IMR-90 (cell line): ENCODE results near the gene PLEKHA4.

ENCODE experiments used
- POLR2A ChIP-seq: IDR thresholded peaks from 2 replicates; pipeline ENCODE4 v1.6.1; 2012; ENCODE audit warnings: mild to moderate bottlenecking, low read depth, low read length
- RFX5 ChIP-seq: IDR thresholded peaks from 2 replicates; pipeline ENCODE4 v1.8.0; 2012; ENCODE audit warnings: low read depth, mild to moderate bottlenecking, low read length, moderate library complexity
- TF ChIP-seq, protein P1 (sequence below): fragments of 150-350 bp; IDR thresholded peaks from 2 replicates; pipeline ENCODE4 v1.6.1; 2016; ENCODE audit warnings: low read depth, mild to moderate bottlenecking, low read length, moderate library complexity, borderline replicate concordance
- TF ChIP-seq, protein P2 (sequence below): conservative IDR thresholded peaks from 2 replicates; pipeline ENCODE4 v1.5.1; 2012; ENCODE audit warnings: mild to moderate bottlenecking, low read depth, low read length, improper control_type of control experiment

DNA sequence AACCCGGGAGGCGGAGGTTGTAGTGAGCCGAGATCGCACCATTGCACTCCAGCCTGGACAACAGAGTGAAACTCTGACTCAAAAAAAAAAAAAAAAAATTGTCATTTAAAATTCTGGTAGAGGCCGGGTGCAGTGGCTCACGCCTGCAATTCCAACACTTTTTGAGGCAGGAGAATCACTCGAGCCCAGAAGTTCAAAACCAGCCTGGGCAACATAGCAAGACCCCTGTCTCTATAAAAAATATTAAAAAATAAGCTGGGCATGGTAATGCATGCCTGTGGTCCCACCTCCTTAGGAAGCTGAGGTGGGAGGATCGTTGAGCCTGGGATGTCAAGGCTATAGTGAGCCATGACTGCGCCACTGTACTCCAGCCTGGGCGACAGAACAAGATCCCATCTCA lies 37.9 kb upstream of the PLEKHA4 start:
- TF ChIP-seq, protein P1, sequence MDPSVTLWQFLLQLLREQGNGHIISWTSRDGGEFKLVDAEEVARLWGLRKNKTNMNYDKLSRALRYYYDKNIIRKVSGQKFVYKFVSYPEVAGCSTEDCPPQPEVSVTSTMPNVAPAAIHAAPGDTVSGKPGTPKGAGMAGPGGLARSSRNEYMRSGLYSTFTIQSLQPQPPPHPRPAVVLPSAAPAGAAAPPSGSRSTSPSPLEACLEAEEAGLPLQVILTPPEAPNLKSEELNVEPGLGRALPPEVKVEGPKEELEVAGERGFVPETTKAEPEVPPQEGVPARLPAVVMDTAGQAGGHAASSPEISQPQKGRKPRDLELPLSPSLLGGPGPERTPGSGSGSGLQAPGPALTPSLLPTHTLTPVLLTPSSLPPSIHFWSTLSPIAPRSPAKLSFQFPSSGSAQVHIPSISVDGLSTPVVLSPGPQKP, result no peak
- TF ChIP-seq, protein P2, sequence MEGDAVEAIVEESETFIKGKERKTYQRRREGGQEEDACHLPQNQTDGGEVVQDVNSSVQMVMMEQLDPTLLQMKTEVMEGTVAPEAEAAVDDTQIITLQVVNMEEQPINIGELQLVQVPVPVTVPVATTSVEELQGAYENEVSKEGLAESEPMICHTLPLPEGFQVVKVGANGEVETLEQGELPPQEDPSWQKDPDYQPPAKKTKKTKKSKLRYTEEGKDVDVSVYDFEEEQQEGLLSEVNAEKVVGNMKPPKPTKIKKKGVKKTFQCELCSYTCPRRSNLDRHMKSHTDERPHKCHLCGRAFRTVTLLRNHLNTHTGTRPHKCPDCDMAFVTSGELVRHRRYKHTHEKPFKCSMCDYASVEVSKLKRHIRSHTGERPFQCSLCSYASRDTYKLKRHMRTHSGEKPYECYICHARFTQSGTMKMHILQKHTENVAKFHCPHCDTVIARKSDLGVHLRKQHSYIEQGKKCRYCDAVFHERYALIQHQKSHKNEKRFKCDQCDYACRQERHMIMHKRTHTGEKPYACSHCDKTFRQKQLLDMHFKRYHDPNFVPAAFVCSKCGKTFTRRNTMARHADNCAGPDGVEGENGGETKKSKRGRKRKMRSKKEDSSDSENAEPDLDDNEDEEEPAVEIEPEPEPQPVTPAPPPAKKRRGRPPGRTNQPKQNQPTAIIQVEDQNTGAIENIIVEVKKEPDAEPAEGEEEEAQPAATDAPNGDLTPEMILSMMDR, result no peak
- no peak for TF ChIP-seq POLR2A
- TF ChIP-seq RFX5, result no peak
